Measurements from ENCODE around the gene AGPAT1. TPM values are rescaled to one million over a fixed set of nuclear protein-coding genes. Genes with fewer than 3 reads are reported as not detected.
"Not testable (repeated sequence)": the region's sequence is repeated elsewhere in the genome, so short reads cannot be mapped to it uniquely, and the experiment has no call there.

AGPAT1 gene
- polyA plus RNA-seq, 3 donors = 9.9 to 34.4 (median 11.3) TPM

DNA sequence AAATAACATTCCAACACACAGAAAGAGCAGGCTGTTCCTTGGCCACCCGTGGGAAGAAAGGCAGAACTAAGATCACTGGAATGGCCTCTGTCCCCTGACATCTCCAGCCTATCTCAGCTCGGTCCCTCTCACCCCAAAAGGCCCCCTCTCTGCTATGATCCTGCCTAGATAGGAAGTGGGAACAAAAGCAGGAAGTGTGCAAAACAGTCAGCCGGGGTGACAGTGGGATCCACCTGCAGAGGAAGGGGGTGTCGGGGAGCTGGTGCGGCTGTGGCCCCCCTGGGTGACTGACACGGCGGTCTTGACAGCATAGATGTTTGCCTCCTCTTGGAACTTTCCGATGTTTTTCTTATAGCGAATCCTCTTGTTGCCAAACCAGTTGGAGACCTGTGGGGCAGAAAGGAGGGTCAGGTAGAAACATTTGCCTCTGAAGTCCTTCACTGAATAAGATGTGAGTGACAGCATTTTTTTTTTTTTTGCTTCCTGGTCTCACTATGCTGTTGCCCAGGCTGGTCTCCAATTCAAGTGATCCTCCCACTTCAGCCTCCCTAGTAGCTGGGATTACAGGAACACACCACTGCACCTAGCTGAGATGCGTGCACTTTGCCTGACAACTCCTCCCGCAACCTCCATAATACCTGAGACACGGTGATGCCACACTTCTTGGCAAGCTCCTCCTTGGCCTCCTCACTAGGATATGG, 11.3 kb upstream of the AGPAT1 start:
- intact Hi-C loops (cut with micrococcal nuclease) = no loop called here
- peak in 1 of 3 donors; percentile 37 for DNase-seq
- H3K36me3 Mint-ChIP-seq = peaks cover 56 to 72% of the 10 kb centered on the region in 2 donors
- no peaks in the 10 kb centered on the region for H3K27me3 ChIP-seq (ENCODE audit: control insufficient read depth in 2 of 2, insufficient read depth in 2 of 2, low read length in 2 of 2)
- peak overlapping the region; percentile 52 to 71 for H3K4me3 Mint-ChIP-seq
- H2AFZ ChIP-seq (ENCODE audit: insufficient read depth, low read depth, low read length, poor library complexity, severe bottlenecking) = no peak overlapping the region
- peaks cover 7% of the 10 kb centered on the region for H4K20me1 ChIP-seq (ENCODE audit: insufficient read depth, low read length)
- no peaks in the 10 kb centered on the region for H3K9me3 Mint-ChIP-seq
- peak overlapping the region; percentile 57 to 92 (median 85) for H3K27ac Mint-ChIP-seq
- H3K9ac ChIP-seq (ENCODE audit: insufficient read depth, low read length, poor library complexity, severe bottlenecking) = no peak overlapping the region
- peaks cover 62% of the 10 kb centered on the region for H3K4me1 Mint-ChIP-seq
- H3K4me2 ChIP-seq (replicated peaks; ENCODE audit: extremely low read depth, low read length, poor library complexity, severe bottlenecking) = peak overlapping the region; percentile 100
- no peak for TF ChIP-seq CTCF (IDR thresholded peaks at IDR 0.05)
- H3K79me2 ChIP-seq (ENCODE audit: insufficient read depth, low read length) = peaks cover 79% of the 10 kb centered on the region
- peaks cover 46 to 61% of the 10 kb centered on the region in 2 donors for H3K36me3 ChIP-seq (replicated peaks in 1 of 2; ENCODE audit: control insufficient read depth in 1 of 2, insufficient read depth in 2 of 2, low read length in 2 of 2)
- H3K27me3 Mint-ChIP-seq (ENCODE audit: low read depth in 3 of 3) = peaks cover 0 to 2% (median 1%) of the 10 kb centered on the region in 3 donors
- peak overlapping the region in 1 of 3 experiments; percentile 98 for H3K4me3 ChIP-seq (replicated peaks in 1 of 3; ENCODE audit: low read depth in 2 of 3, low read length in 3 of 3)
- peak overlapping the region; percentile 0 to 95 for H3K27ac ChIP-seq (ENCODE audit: low read depth in 1 of 2, low read length in 2 of 2)
- H3K4me1 ChIP-seq (ENCODE audit: control insufficient read depth in 1 of 2, insufficient read depth in 2 of 2, low read length in 2 of 2) = peaks cover 57 to 62% of the 10 kb centered on the region in 2 donors
- 5% methylated on average over 6 of the region's 12 CpGs for WGBS (ENCODE audit: insufficient coverage)
- no peaks in the 10 kb centered on the region for H3K9me3 ChIP-seq (replicated peaks in 1 of 2; ENCODE audit: control insufficient read depth in 1 of 2, insufficient read depth in 1 of 2, low read length in 2 of 2)

GRCh38 chr6:32186151-32186840, 10.4 kb upstream of the AGPAT1 start:
- peak overlapping the region; percentile 21 to 71 for H3K4me3 Mint-ChIP-seq
- Histone ChIP-seq H3K4me2 (replicated peaks; ENCODE audit: extremely low read depth, low read length, poor library complexity, severe bottlenecking) (peak overlapping the region; percentile 100), H3K36me3 (replicated peaks in 1 of 2; ENCODE audit: control insufficient read depth in 1 of 2, insufficient read depth in 2 of 2, low read length in 2 of 2) (peaks cover 48 to 68% of the 10 kb centered on the region in 2 donors), H3K4me1 (ENCODE audit: control insufficient read depth in 1 of 2, insufficient read depth in 2 of 2, low read length in 2 of 2) (peaks cover 56 to 61% of the 10 kb centered on the region in 2 donors), H3K27ac (ENCODE audit: low read depth in 1 of 2, low read length in 2 of 2) (peak overlapping the region; percentile 37 to 95), H3K79me2 (ENCODE audit: insufficient read depth, low read length) (peaks cover 74% of the 10 kb centered on the region), H3K4me3 (replicated peaks in 1 of 3; ENCODE audit: low read depth in 2 of 3, low read length in 3 of 3) (peak overlapping the region in 1 of 3 experiments; percentile 98)
- H3K9me3 Mint-ChIP-seq; H3K9me3 ChIP-seq (replicated peaks in 1 of 2; ENCODE audit: control insufficient read depth in 1 of 2, insufficient read depth in 1 of 2, low read length in 2 of 2); DNase-seq; H3K27me3 ChIP-seq (ENCODE audit: control insufficient read depth in 2 of 2, insufficient read depth in 2 of 2, low read length in 2 of 2); H4K20me1 ChIP-seq (ENCODE audit: insufficient read depth, low read length); intact Hi-C loops (cut with micrococcal nuclease); H3K27me3 Mint-ChIP-seq (ENCODE audit: low read depth in 3 of 3); H2AFZ ChIP-seq (ENCODE audit: insufficient read depth, low read depth, low read length, poor library complexity, severe bottlenecking); H3K9ac ChIP-seq (ENCODE audit: insufficient read depth, low read length, poor library complexity, severe bottlenecking): not testable (repeated sequence)
- H3K36me3 Mint-ChIP-seq = peaks cover 58 to 77% of the 10 kb centered on the region in 2 donors
- WGBS (ENCODE audit: insufficient coverage) = 87% methylated on average over 6 of the region's 10 CpGs
- H3K4me1 Mint-ChIP-seq = peaks cover 62% of the 10 kb centered on the region
- peak overlapping the region; percentile 57 to 92 (median 85) for H3K27ac Mint-ChIP-seq

- peaks cover 63% of the 10 kb centered on the region for H3K4me1 Mint-ChIP-seq
- peak overlapping the region; percentile 57 to 92 (median 85) for H3K27ac Mint-ChIP-seq
- intact Hi-C loops (cut with micrococcal nuclease); H3K4me2 ChIP-seq (replicated peaks; ENCODE audit: extremely low read depth, low read length, poor library complexity, severe bottlenecking); H3K27me3 ChIP-seq (ENCODE audit: control insufficient read depth in 2 of 2, insufficient read depth in 2 of 2, low read length in 2 of 2); H3K9me3 Mint-ChIP-seq; H3K4me3 ChIP-seq (replicated peaks in 1 of 3; ENCODE audit: low read depth in 2 of 3, low read length in 3 of 3); H2AFZ ChIP-seq (ENCODE audit: insufficient read depth, low read depth, low read length, poor library complexity, severe bottlenecking); H3K9me3 ChIP-seq (replicated peaks in 1 of 2; ENCODE audit: control insufficient read depth in 1 of 2, insufficient read depth in 1 of 2, low read length in 2 of 2); H4K20me1 ChIP-seq (ENCODE audit: insufficient read depth, low read length); H3K9ac ChIP-seq (ENCODE audit: insufficient read depth, low read length, poor library complexity, severe bottlenecking); H3K27me3 Mint-ChIP-seq (ENCODE audit: low read depth in 3 of 3); H3K4me3 Mint-ChIP-seq: not testable (repeated sequence)
- peak overlapping the region; percentile 37 to 95 for H3K27ac ChIP-seq (ENCODE audit: low read depth in 1 of 2, low read length in 2 of 2)
- peak; percentile 47 to 78 (median 51) for DNase-seq
- H3K36me3 ChIP-seq (replicated peaks in 1 of 2; ENCODE audit: control insufficient read depth in 1 of 2, insufficient read depth in 2 of 2, low read length in 2 of 2) = peaks cover 54 to 69% of the 10 kb centered on the region in 2 donors
- H3K4me1 ChIP-seq (ENCODE audit: control insufficient read depth in 1 of 2, insufficient read depth in 2 of 2, low read length in 2 of 2) = peaks cover 50 to 55% of the 10 kb centered on the region in 2 donors
- 60% methylated on average over 1 of the region's 11 CpGs for WGBS (ENCODE audit: insufficient coverage)
- H3K79me2 ChIP-seq (ENCODE audit: insufficient read depth, low read length) = peaks cover 74% of the 10 kb centered on the region
- peaks cover 59 to 79% of the 10 kb centered on the region in 2 donors for H3K36me3 Mint-ChIP-seq
Observed at GRCh38 chr6:32185681-32186131, 9.8 kb upstream of the AGPAT1 start.
